ENCODE measurements around the gene DST. TPM values are rescaled to one million over a fixed set of nuclear protein-coding genes. Genes with fewer than 3 reads are reported as not detected.

The DST gene
- total RNA-seq, 1 donor from 2014 or later: 259 TPM

GRCh38 chr6:56580271-56580670, 62.4 kb downstream of the DST start:
- Histone ChIP-seq H3K4me2 (no peak overlapping the region), H3K4me1 (peaks cover 18% of the 10 kb centered on the region), H3K9ac (no peak overlapping the region), H3K79me2 (ENCODE audit: low read depth) (no peaks in the 10 kb centered on the region), H4K20me1 (ENCODE audit: low read depth) (no peaks in the 10 kb centered on the region), H3K27ac (no peak overlapping the region), H2AFZ (replicated peaks) (no peak overlapping the region), H3K9me3 (ENCODE audit: low read depth) (no peaks in the 10 kb centered on the region), H3K4me3 (no peak overlapping the region), H3F3A (ENCODE audit: low read depth) (no peaks in the 10 kb centered on the region), H3K27me3 (no peaks in the 10 kb centered on the region), H3K36me3 (peaks cover 7% of the 10 kb centered on the region)
- no peak for DNase-seq (ENCODE audit: low spot score)
- no peak overlapping the region for H3K4me3 Mint-ChIP-seq
- H3K27ac Mint-ChIP-seq: no peak overlapping the region
- H3K27me3 Mint-ChIP-seq (ENCODE audit: insufficient read depth, low read depth): no peaks in the 10 kb centered on the region
- TF ChIP-seq CTCF (IDR thresholded peaks at IDR 0.05) (no peak), EZH2phosphoT487 (IDR thresholded peaks at IDR 0.05) (no peak), EZH2 (IDR thresholded peaks at IDR 0.05) (no peak)
- H3K36me3 Mint-ChIP-seq: peaks cover 32% of the 10 kb centered on the region
- peaks cover 2% of the 10 kb centered on the region for H3K9me3 Mint-ChIP-seq
- peaks cover 12% of the 10 kb centered on the region for H3K4me1 Mint-ChIP-seq

GRCh38 chr6:56579155-56579851, 63.4 kb downstream of the DST start:
- H3K4me1 Mint-ChIP-seq: peaks cover 16% of the 10 kb centered on the region
- Histone ChIP-seq H3K79me2 (ENCODE audit: low read depth) (no peaks in the 10 kb centered on the region), H3K36me3 (peaks cover 7% of the 10 kb centered on the region), H3F3A (ENCODE audit: low read depth) (no peaks in the 10 kb centered on the region), H2AFZ (replicated peaks) (no peak overlapping the region), H3K4me2 (no peak overlapping the region), H3K4me1 (peaks cover 18% of the 10 kb centered on the region), H3K9ac (no peak overlapping the region), H4K20me1 (ENCODE audit: low read depth) (no peaks in the 10 kb centered on the region), H3K27ac (no peak overlapping the region), H3K9me3 (ENCODE audit: low read depth) (no peaks in the 10 kb centered on the region), H3K27me3 (no peaks in the 10 kb centered on the region), H3K4me3 (no peak overlapping the region)
- no peaks in the 10 kb centered on the region for H3K27me3 Mint-ChIP-seq (ENCODE audit: insufficient read depth, low read depth)
- TF ChIP-seq CTCF (IDR thresholded peaks at IDR 0.05) (no peak), EZH2 (IDR thresholded peaks at IDR 0.05) (no peak), EZH2phosphoT487 (IDR thresholded peaks at IDR 0.05) (no peak)
- peaks cover 32% of the 10 kb centered on the region for H3K36me3 Mint-ChIP-seq
- peaks cover 2% of the 10 kb centered on the region for H3K9me3 Mint-ChIP-seq
- H3K27ac Mint-ChIP-seq: no peak overlapping the region
- DNase-seq (ENCODE audit: low spot score): no peak
- no peak overlapping the region for H3K4me3 Mint-ChIP-seq

GRCh38 chr6:56575736-56576135, 67.0 kb downstream of the DST start:
- peaks cover 32% of the 10 kb centered on the region for H3K4me1 ChIP-seq
- peaks cover 10% of the 10 kb centered on the region for H3F3A ChIP-seq (ENCODE audit: low read depth)
- H3K36me3 ChIP-seq: peaks cover 22% of the 10 kb centered on the region
- peak overlapping the region; percentile 29 for H3K4me2 ChIP-seq
- no peaks in the 10 kb centered on the region for H3K27me3 Mint-ChIP-seq (ENCODE audit: insufficient read depth, low read depth)
- no peaks in the 10 kb centered on the region for H3K9me3 ChIP-seq (ENCODE audit: low read depth)
- no peak overlapping the region for H3K27ac Mint-ChIP-seq
- H3K9me3 Mint-ChIP-seq: no peaks in the 10 kb centered on the region
- no peak overlapping the region for H3K4me3 ChIP-seq
- no peak overlapping the region for H3K27ac ChIP-seq
- TF ChIP-seq EZH2phosphoT487 (IDR thresholded peaks at IDR 0.05) (no peak), EZH2 (IDR thresholded peaks at IDR 0.05) (no peak), CTCF (IDR thresholded peaks at IDR 0.05) (no peak)
- peak; percentile 53 for DNase-seq (ENCODE audit: low spot score)
- no peaks in the 10 kb centered on the region for H3K79me2 ChIP-seq (ENCODE audit: low read depth)
- no peak overlapping the region for H3K9ac ChIP-seq
- no peaks in the 10 kb centered on the region for H4K20me1 ChIP-seq (ENCODE audit: low read depth)
- H3K27me3 ChIP-seq: no peaks in the 10 kb centered on the region
- peaks cover 36% of the 10 kb centered on the region for H3K4me1 Mint-ChIP-seq
- no peak overlapping the region for H3K4me3 Mint-ChIP-seq
- H2AFZ ChIP-seq (replicated peaks): no peak overlapping the region
- H3K36me3 Mint-ChIP-seq: peaks cover 31% of the 10 kb centered on the region
